Right atrium auricular region (tissue), 2 donors: ENCODE measurements around the gene PTPRS. TPM values are rescaled to one million over a fixed set of nuclear protein-coding genes. Genes with fewer than 3 reads are reported as not detected.

ENCODE experiments used
- DNase-seq: peaks from one replicate; pipeline ENCODE4 v3.0.0-alpha.2; 2019; ENCODE audit warnings: low spot score
- H3K27ac ChIP-seq, 2 donors: fragments of 200-600 bp; sonication (generic); 1 replicate in 1 of 2; 2 replicates in 1 of 2; pipeline ENCODE4 v1.5.1; 2016 to 2019
- H3K27me3 ChIP-seq, 2 donors: fragments of 200-600 bp; sonication (generic); one replicate each; pipeline versions ENCODE4 v1.5.1 to v1.6.0; 2017 to 2019
- H3K36me3 ChIP-seq: fragments of 200-600 bp; sonication (generic); one replicate; pipeline ENCODE4 v1.5.1; 2016
- H3K4me1 ChIP-seq, 2 donors: fragments of 200-600 bp; sonication (generic); one replicate each; pipeline versions ENCODE4 v1.5.1 to v1.6.0; 2017 to 2019
- H3K4me3 ChIP-seq, 2 donors: fragments of 200-600 bp; sonication (generic); 1 replicate in 1 of 2; 2 replicates in 1 of 2; pipeline ENCODE4 v1.5.1; 2017 to 2019; ENCODE audit warnings: mild to moderate bottlenecking in 1 of 2, moderate library complexity in 1 of 2
- H3K9me3 ChIP-seq, 2 donors: fragments of 200-600 bp; sonication (generic); one replicate each; pipeline ENCODE4 v1.5.1; 2019
- total RNA-seq, 2 donors: library from RNA; depleted of rRNA; stranded (reverse); fragments of >200 nt; gene quantifications; one replicate each; pipeline ENCODE4 v1.1.0, GENCODE V29; 2016
- TF ChIP-seq, protein P1 (sequence below), 2 donors: fragments of 200-600 bp; sonication (generic); IDR thresholded peaks; one replicate each; pipeline ENCODE4 v1.5.1; 2019; ENCODE audit warnings: antibody characterized with exemption in 2 of 2

Gene PTPRS
- total RNA-seq, 2 donors from 2014 or later, result 138 to 190 TPM

DNA sequence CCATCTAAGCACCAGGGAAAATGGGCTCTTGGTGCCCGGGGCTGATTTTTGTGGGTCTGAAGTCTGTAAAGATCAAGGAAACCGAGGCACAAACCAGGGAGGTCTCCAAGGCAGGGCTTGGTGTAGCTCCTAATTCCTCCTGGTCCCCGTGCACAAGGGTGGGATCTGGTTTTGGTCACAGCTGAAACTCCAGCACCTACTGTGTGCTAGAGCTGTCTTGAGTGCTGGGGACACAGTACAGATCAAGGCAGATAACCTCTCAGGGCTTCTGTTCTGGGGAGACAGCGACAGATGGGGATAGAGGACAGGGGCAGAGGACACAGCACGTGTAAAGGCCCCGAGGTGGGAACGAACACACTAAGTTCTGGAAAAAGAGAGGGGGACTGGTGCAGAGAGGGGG, 37.4 kb downstream of the PTPRS start:
- Histone ChIP-seq H3K27me3 (no peaks in the 10 kb centered on the region), H3K4me1 (no peaks in the 10 kb centered on the region), H3K9me3 (no peaks in the 10 kb centered on the region), H3K27ac (no peak overlapping the region), H3K36me3 (no peaks in the 10 kb centered on the region), H3K4me3 (no peak overlapping the region)
- TF ChIP-seq, protein P1, sequence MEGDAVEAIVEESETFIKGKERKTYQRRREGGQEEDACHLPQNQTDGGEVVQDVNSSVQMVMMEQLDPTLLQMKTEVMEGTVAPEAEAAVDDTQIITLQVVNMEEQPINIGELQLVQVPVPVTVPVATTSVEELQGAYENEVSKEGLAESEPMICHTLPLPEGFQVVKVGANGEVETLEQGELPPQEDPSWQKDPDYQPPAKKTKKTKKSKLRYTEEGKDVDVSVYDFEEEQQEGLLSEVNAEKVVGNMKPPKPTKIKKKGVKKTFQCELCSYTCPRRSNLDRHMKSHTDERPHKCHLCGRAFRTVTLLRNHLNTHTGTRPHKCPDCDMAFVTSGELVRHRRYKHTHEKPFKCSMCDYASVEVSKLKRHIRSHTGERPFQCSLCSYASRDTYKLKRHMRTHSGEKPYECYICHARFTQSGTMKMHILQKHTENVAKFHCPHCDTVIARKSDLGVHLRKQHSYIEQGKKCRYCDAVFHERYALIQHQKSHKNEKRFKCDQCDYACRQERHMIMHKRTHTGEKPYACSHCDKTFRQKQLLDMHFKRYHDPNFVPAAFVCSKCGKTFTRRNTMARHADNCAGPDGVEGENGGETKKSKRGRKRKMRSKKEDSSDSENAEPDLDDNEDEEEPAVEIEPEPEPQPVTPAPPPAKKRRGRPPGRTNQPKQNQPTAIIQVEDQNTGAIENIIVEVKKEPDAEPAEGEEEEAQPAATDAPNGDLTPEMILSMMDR (IDR thresholded peaks at IDR 0.05), result no peak
- DNase-seq, result no peak

DNA sequence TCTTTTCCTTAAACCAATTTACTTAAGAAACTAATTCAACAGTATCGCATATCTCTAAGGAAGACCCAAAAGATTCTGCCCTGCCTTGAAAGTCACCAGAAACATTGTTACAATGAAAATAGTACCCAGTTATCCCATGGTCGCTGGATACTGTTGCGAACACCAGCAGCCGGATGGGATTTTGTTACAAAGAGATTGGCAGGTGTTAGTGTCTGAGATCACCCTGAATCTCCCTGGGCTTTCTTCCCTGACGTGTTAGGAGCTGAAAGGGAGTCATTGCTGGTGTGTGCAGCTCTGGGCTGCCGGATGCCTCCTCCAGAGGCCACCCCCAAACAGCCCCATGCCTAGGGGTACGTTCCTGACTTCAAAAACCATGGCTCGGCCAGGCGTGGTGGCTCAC, 38.2 kb downstream of the PTPRS start:
- H3K4me1 ChIP-seq, result no peaks in the 10 kb centered on the region
- no peaks in the 10 kb centered on the region for H3K27me3 ChIP-seq
- TF ChIP-seq, protein P1 (IDR thresholded peaks at IDR 0.05), result no peak
- H3K4me3 ChIP-seq, result no peak overlapping the region
- no peaks in the 10 kb centered on the region for H3K9me3 ChIP-seq
- DNase-seq, result no peak
- H3K36me3 ChIP-seq, result no peaks in the 10 kb centered on the region
- no peak overlapping the region for H3K27ac ChIP-seq

DNA sequence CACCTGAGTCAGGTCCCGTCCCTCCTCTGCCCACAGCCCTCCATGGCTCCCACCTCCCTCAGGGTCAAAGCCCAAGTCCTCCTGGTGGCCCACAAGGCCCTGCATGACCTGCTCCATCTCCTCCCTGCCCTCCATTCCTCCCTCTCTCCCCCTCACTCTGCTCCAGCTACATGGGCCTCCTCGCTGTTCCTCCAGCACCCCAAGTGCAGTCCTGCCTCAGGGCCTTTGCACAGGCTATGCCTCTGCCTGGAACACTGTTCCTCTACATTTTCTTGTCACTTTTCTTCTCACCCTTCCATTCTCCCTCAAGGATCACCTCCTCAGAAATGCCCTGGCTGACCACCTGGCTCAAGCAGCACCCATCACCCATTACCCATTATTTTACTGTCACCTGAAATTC, 41.5 kb downstream of the PTPRS start:
- no peaks in the 10 kb centered on the region for H3K4me1 ChIP-seq
- no peaks in the 10 kb centered on the region for H3K36me3 ChIP-seq
- DNase-seq, result no peak
- H3K9me3 ChIP-seq, result no peaks in the 10 kb centered on the region
- no peak overlapping the region for H3K4me3 ChIP-seq
- no peak overlapping the region for H3K27ac ChIP-seq
- TF ChIP-seq, protein P1 (IDR thresholded peaks at IDR 0.05), result no peak
- H3K27me3 ChIP-seq, result no peaks in the 10 kb centered on the region

DNA sequence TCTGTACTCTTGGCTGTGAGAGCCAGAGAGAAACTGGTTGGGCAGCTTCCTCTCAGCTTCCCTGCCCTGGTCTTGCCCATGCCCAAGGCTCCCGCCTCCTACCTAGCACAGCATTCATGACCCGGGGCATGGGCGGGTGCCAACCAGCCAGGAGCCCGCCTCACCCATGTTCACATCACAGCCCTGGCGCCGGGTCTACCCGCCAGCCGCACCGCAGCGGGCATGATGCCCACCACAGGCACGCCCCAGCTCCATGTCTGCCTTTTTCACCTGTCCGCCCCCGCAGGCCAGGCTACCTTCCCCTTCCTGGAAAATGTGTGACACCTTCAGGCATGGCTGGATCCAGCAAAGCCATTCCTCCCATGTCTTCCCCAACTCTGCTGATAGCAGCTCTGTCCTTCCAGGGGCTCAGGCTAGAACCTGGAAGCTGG, 42.1 kb downstream of the PTPRS start:
- Histone ChIP-seq H3K9me3 (no peaks in the 10 kb centered on the region), H3K36me3 (no peaks in the 10 kb centered on the region), H3K27ac (no peak overlapping the region), H3K4me3 (no peak overlapping the region), H3K27me3 (no peaks in the 10 kb centered on the region), H3K4me1 (no peaks in the 10 kb centered on the region)
- TF ChIP-seq, protein P1 (IDR thresholded peaks at IDR 0.05), result no peak
- DNase-seq, result no peak

DNA sequence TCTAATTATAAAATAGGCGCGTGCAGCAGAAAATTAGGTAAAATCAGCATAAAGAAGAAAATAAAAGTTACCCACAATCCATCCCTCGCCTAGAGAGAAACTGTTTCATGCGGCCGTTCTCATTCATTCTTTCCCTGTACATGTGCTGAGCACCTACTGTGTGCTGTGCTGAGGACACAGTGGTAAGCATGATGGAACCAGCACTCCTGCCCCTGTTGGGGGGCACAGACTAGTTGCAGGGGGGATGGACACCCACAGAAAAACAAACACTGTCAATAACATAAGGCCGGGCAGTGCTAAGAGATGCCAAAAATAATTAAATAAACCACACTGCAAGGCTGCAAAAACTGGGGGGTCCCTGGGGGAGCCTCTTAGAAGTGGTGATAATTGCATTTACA, 43.3 kb downstream of the PTPRS start:
- peaks cover 0 to 7% of the 10 kb centered on the region in 2 donors for H3K4me1 ChIP-seq
- H3K36me3 ChIP-seq, result no peaks in the 10 kb centered on the region
- TF ChIP-seq, protein P1 (IDR thresholded peaks at IDR 0.05), result no peak
- no peaks in the 10 kb centered on the region for H3K27me3 ChIP-seq
- no peak overlapping the region for H3K27ac ChIP-seq
- H3K9me3 ChIP-seq, result no peaks in the 10 kb centered on the region
- H3K4me3 ChIP-seq, result no peak overlapping the region
- no peak for DNase-seq
